ENCODE measurements around the gene SH3PXD2B.

The SH3PXD2B gene

DNA sequence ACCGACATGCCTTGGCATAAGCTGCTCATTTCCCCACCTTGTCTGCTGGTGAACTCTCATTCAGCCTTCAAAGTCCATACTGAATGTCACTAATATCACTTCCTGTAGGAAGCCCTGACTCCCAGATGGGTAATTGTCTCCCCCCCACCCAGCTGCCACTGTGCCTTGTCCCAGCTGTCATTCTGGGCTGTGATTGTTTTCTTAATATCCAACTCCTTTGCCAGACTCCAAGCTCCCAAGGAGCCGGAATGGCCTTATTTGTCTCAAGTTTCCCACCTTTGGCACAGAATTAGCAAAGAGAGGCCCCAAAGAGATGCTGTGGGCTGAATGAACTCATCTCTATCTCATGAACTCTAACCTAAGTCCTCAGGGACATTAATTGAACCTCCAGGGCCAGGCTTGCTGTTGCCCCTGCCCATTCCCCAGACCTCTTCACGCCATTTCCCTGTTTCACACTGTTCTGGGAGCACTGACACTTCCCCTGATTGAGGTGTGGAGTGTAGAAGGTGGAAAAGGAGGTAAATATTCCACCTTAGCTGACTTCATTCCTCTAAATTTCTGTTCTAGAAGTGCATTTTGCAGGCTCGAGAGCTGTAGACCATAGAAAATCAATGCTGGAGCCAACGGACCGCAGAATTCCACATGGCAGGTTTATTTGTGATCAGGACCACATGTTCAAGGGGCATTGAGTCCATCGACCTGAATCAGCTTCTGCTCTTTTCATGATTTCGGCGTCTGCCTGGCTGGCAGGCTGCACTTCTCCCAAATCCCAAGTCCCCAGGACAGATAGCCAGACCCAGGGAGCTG, 4.9 kb upstream of the SH3PXD2B start:
- H3K36me3 Mint-ChIP-seq (ENCODE audit: insufficient read depth): no peaks in the 10 kb centered on the region
- peaks cover 7% of the 10 kb centered on the region for H3K4me1 Mint-ChIP-seq
- no peak overlapping the region for H3K27ac Mint-ChIP-seq (ENCODE audit: low read depth)
- no peaks in the 10 kb centered on the region for H3K9me3 Mint-ChIP-seq
- H3K27me3 Mint-ChIP-seq: peaks cover 70% of the 10 kb centered on the region
- DNase-seq (ENCODE audit: low spot score in 2 of 2) (no peak), ATAC-seq (replicated peaks; ENCODE audit: extremely low read depth, poor library complexity, severe bottlenecking) (no peak)
- H3K4me3 Mint-ChIP-seq: no peak overlapping the region

DNA sequence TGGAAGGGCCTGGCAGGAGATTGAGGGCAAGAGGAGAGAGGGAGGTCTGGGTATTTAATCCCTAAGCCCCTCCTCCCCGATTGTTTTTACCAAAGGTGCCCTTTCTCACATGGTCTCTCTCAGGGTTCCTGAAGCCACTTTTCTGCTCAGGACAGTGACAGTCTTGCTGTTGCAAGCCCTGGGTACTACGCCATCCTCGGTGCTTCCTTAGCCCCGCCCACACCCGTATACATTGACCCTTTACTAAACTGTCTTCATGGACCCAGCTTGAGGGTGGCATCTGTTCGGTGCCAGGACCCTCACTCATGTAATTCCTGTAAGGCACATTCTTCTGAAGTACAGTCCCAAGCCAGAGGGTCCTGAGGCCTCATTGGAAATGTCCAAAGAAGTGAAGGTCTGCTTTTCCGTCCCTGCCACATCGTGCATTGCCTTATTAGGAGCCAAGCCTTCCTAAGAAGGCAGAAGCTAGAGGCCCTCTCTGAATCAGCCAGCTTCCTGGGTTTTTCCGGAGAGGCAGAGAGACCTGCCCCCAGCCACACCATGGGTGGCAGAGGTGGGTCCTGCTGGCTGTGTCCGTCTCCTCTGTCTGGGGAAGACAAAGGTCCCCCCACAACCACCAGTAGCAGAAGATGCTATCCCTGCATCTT, 1.9 kb upstream of the SH3PXD2B start:
- H3K4me1 Mint-ChIP-seq: peaks cover 7% of the 10 kb centered on the region
- no peak for DNase-seq (ENCODE audit: low spot score in 2 of 2)
- ATAC-seq (replicated peaks; ENCODE audit: extremely low read depth, poor library complexity, severe bottlenecking): no peak
- no peak overlapping the region for H3K27ac Mint-ChIP-seq (ENCODE audit: low read depth)
- H3K9me3 Mint-ChIP-seq: no peaks in the 10 kb centered on the region
- peaks cover 84% of the 10 kb centered on the region for H3K27me3 Mint-ChIP-seq
- peak overlapping the region; percentile 88 for H3K4me3 Mint-ChIP-seq
- H3K36me3 Mint-ChIP-seq (ENCODE audit: insufficient read depth): peaks cover 2% of the 10 kb centered on the region

DNA sequence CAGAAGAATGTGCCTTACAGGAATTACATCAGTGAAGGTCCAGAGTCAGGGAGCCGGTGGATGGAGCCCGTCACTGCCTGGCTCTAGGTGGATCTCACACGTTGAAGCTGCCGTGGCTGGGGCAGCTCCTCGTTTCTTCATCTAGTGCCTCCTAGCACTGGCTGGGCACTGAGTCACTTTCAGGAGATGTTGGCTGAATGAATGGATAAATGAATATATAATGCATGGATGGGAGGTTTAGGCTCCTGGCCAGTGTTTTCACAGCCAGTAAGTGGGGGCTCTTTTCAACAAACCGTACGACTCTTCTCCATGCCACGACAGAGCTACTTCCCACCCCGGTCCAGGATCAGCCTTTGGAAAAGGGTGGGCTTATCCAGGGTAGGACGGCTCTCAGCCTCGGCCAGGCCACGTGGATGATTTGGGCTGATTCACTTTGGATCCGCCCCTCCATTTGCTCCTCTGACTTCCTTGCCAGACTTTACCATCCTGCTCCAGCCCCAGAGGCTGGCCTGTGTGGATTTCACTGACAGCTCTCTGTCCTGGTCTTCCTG, 1.3 kb upstream of the SH3PXD2B start:
- Mint-ChIP-seq H3K4me1 (peaks cover 7% of the 10 kb centered on the region), H3K9me3 (no peaks in the 10 kb centered on the region), H3K27ac (ENCODE audit: low read depth) (no peak overlapping the region), H3K27me3 (peaks cover 85% of the 10 kb centered on the region), H3K36me3 (ENCODE audit: insufficient read depth) (peaks cover 2% of the 10 kb centered on the region), H3K4me3 (peak overlapping the region; percentile 88)
- DNase-seq (ENCODE audit: low spot score in 2 of 2): no peak
- no peak for ATAC-seq (replicated peaks; ENCODE audit: extremely low read depth, poor library complexity, severe bottlenecking)

DNA sequence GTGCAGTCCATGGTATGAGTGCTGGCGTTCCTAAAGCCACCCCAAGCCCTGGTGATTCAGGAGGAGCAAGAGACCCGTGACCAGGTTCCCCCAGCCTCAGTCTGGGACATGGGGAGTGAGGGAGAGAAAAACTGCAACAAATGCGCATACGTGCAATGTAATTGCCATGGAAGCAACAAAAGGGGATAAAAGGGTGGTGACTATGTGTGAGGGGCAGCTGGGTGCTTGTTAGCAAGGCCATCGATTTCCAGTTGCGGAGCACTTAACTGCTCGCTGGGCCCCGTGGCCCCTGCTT, 709 bp upstream of the SH3PXD2B start:
- Mint-ChIP-seq H3K27ac (ENCODE audit: low read depth) (no peak overlapping the region), H3K4me1 (peaks cover 7% of the 10 kb centered on the region), H3K36me3 (ENCODE audit: insufficient read depth) (peaks cover 2% of the 10 kb centered on the region), H3K4me3 (peak overlapping the region; percentile 88), H3K9me3 (no peaks in the 10 kb centered on the region), H3K27me3 (peaks cover 83% of the 10 kb centered on the region)
- no peak for DNase-seq (ENCODE audit: low spot score in 2 of 2)
- no peak for ATAC-seq (replicated peaks; ENCODE audit: extremely low read depth, poor library complexity, severe bottlenecking)

DNA sequence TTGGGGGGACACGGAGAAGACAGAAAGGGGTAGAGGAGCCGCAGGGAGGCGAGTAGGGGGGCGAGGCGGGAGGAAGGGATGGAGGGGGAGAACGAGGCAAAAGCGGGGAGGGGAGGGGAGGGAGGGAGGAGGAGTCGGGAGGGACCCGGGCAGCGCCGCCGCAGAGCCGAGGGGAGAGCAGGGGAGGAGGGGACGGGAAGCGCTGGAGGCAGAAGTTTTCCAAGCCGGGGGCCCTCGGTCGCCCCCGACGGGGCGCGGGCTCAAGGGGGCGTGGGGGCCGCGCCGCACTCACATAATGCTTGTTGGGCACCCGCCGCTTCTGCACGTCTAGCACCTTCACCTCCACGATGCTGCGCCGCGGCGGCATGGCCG, 353 bp downstream of the SH3PXD2B start:
- peak; percentile 57 for ATAC-seq (replicated peaks; ENCODE audit: extremely low read depth, poor library complexity, severe bottlenecking)
- H3K27ac Mint-ChIP-seq (ENCODE audit: low read depth): no peak overlapping the region
- peaks cover 2% of the 10 kb centered on the region for H3K36me3 Mint-ChIP-seq (ENCODE audit: insufficient read depth)
- no peaks in the 10 kb centered on the region for H3K9me3 Mint-ChIP-seq
- H3K4me3 Mint-ChIP-seq: peak overlapping the region; percentile 62
- H3K4me1 Mint-ChIP-seq: peaks cover 7% of the 10 kb centered on the region
- DNase-seq (ENCODE audit: low spot score in 2 of 2): no peak
- peaks cover 83% of the 10 kb centered on the region for H3K27me3 Mint-ChIP-seq

DNA sequence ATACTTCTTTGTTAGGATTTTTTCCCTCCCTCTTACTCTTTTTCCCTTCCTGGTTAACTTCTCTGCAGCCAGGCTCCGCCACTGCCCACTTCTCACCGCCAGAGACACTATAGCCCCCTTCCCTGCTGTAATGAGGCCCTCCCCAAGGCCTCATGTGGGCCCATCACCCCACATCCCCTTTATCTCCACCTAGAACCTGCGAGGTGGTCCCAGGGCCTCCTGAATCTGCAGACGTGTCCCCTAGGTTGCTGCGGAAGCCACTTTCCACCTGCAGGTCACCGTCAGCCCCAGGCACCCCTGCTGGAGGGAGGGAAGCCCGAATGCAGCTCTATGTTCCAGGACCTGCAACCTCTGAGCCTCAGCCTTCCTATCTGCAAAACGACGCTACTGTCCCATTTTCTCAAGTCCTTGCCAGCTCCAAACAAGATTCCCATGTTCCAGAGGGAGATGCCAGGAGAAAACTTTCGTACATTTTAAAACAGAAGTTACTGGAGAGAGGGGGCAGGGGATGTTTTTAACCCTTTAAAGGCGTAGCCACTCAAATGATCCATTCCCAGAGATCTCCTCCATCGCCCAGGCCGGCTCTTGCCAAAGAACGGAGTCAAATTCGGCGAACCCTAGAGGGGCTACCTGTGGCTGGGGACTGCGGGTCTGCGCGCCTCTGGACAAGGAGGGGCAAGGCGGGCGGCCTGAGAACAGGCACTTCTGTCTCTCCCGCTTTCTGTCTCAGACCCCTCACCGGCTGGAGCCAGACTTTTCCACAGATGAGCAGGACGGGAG, 929 bp downstream of the SH3PXD2B start:
- peak overlapping the region; percentile 62 for H3K4me3 Mint-ChIP-seq

DNA sequence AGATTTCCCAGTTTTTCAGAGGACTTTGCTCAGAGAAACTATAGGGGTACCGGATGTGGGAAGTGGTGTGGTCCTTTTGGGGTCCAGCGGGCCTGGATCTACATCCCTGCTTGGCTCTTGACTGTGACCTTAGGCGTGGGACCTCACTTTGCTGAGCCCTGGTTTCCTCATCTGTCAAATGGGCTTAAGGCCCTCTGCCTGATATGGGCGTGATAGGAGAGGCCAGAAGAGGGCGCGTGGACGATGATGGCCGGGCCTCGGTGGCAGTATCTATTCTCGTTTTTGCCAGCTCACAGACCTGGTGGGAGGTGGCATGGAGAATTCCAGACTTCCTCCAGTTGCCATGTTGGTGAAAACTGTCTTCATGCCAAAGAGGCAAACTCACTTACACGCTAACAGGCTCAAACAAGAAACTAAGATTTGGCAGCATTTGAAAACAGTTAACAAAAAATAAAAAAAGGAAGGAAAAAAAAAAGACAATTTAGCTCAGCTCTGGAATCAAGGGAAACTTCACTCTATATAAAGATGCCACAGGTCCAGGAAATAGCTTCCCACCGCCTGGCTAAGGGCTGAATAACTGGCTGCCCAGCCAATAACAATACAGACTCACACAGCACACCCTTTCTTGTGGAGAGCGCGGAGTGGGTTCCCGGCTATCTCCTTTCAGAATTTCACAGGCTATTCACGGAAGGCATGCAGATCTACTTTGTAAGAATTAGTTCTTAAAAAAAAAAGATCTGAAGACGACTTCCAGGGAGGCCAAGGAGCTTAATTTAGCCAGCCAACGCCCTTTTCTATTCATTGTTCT, 1.7 kb downstream of the SH3PXD2B start:
- ATAC-seq (replicated peaks; ENCODE audit: extremely low read depth, poor library complexity, severe bottlenecking): no peak
- Mint-ChIP-seq H3K27ac (ENCODE audit: low read depth) (no peak overlapping the region), H3K4me3 (peak overlapping the region; percentile 62), H3K27me3 (peaks cover 87% of the 10 kb centered on the region), H3K4me1 (peaks cover 7% of the 10 kb centered on the region), H3K9me3 (no peaks in the 10 kb centered on the region), H3K36me3 (ENCODE audit: insufficient read depth) (peaks cover 2% of the 10 kb centered on the region)
- DNase-seq (ENCODE audit: low spot score in 2 of 2): no peak

More for the DNA sequence above, 929 bp downstream of the SH3PXD2B start:
- DNase-seq (ENCODE audit: low spot score in 2 of 2) (no peak), ATAC-seq (replicated peaks; ENCODE audit: extremely low read depth, poor library complexity, severe bottlenecking) (no peak)
- H3K27ac Mint-ChIP-seq (ENCODE audit: low read depth): no peak overlapping the region
- H3K36me3 Mint-ChIP-seq (ENCODE audit: insufficient read depth): peaks cover 2% of the 10 kb centered on the region
- peaks cover 88% of the 10 kb centered on the region for H3K27me3 Mint-ChIP-seq
- H3K9me3 Mint-ChIP-seq: no peaks in the 10 kb centered on the region
- peaks cover 7% of the 10 kb centered on the region for H3K4me1 Mint-ChIP-seq

DNA sequence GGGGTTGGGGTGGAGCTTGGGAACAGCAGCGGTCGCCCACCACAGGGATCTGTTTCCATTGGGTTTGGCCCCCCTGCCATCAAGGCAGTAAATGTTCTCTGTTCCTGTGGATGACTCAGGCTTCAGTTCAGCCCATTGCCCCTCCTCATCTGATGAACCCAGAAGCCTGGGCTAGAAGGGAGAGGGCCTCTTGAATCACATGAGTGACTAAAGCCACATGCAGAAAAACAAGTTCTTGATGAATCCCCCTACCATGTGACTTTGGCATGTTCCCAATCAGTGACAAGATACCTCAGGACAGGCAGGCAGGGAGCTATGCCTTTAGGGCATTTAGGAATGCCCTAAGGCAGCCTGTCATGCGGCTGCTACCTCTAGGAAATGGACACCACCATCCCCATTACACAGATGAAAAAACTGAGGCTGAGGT, 2.5 kb downstream of the SH3PXD2B start:
- H3K27me3 Mint-ChIP-seq: peaks cover 83% of the 10 kb centered on the region
- no peak for ATAC-seq (replicated peaks; ENCODE audit: extremely low read depth, poor library complexity, severe bottlenecking)
- H3K4me3 Mint-ChIP-seq: no peak overlapping the region

DNA sequence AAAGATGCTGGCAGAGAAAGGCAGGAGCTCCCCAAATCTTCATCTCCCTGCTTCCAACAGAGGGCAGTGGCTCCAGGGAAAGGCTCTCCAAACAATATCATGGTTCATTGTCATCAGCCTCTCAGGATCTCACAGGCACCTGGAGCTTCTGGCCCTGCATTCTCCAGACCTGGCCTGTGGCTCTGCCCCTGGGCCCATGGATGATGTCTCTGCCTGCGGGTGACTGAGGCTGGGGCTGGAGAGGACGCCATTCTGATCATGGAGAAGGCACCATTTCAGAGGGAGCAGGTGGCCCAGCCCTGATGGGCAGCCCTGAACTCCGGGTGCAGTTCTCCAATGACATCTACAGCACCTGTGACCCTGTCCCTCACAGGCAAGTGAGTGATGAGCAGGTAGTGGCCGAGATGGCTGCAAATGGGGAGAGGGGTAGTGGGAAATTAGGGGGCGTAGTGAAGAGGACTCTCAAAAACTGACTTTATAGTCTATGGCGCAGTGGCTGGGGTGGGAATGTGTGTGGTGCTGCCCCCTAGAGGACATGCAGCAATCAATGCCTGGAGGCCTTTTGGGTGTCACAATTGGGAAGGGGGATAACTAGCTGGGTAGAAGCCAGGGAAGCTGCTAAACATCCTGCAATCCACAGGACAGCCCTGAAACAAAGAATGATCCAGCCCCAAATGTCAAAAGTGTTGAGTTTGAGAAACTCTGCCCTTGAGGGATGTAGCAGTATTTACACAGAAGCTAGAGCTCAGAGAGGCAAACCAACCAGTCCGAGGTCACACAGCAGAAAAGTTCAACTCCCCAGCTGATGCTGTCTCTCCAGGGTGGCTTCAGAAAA, 3.2 kb downstream of the SH3PXD2B start:
- H3K36me3 Mint-ChIP-seq (ENCODE audit: insufficient read depth): peaks cover 3% of the 10 kb centered on the region
- no peak for ATAC-seq (replicated peaks; ENCODE audit: extremely low read depth, poor library complexity, severe bottlenecking)
- peaks cover 84% of the 10 kb centered on the region for H3K27me3 Mint-ChIP-seq
- peaks cover 7% of the 10 kb centered on the region for H3K4me1 Mint-ChIP-seq
- H3K4me3 Mint-ChIP-seq: no peak overlapping the region
- H3K9me3 Mint-ChIP-seq: no peaks in the 10 kb centered on the region
- no peak overlapping the region for H3K27ac Mint-ChIP-seq (ENCODE audit: low read depth)
- DNase-seq (ENCODE audit: low spot score in 2 of 2): no peak

More for the DNA sequence above, 2.5 kb downstream of the SH3PXD2B start:
- no peak for DNase-seq (ENCODE audit: low spot score in 2 of 2)
- H3K36me3 Mint-ChIP-seq (ENCODE audit: insufficient read depth): peaks cover 2% of the 10 kb centered on the region
- peaks cover 7% of the 10 kb centered on the region for H3K4me1 Mint-ChIP-seq
- no peak overlapping the region for H3K27ac Mint-ChIP-seq (ENCODE audit: low read depth)
- H3K9me3 Mint-ChIP-seq: no peaks in the 10 kb centered on the region

DNA sequence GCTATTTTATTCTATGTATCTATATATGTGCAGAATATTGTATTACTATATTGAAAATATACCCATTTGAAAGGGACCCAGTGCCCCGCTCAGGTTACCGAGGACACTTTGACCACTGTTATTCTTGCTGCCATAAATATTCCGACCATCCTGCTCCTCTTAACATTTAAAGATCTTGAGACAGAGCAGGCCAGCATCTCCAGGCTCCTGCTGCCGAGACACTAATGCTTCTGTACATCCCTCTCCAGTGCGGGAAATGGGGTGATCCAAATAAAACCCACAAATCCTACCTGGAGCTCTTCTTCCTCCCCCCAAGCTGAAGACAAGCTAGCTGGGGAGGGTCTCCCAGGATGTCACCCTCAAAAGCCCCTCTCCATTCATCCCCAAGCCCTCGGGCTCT, 3.9 kb downstream of the SH3PXD2B start:
- H3K36me3 Mint-ChIP-seq (ENCODE audit: insufficient read depth): peaks cover 3% of the 10 kb centered on the region
- H3K9me3 Mint-ChIP-seq: no peaks in the 10 kb centered on the region
- no peak overlapping the region for H3K4me3 Mint-ChIP-seq
- peaks cover 7% of the 10 kb centered on the region for H3K4me1 Mint-ChIP-seq
- no peak for DNase-seq (ENCODE audit: low spot score in 2 of 2)
- ATAC-seq (replicated peaks; ENCODE audit: extremely low read depth, poor library complexity, severe bottlenecking): no peak
- no peak overlapping the region for H3K27ac Mint-ChIP-seq (ENCODE audit: low read depth)
- peaks cover 83% of the 10 kb centered on the region for H3K27me3 Mint-ChIP-seq

DNA sequence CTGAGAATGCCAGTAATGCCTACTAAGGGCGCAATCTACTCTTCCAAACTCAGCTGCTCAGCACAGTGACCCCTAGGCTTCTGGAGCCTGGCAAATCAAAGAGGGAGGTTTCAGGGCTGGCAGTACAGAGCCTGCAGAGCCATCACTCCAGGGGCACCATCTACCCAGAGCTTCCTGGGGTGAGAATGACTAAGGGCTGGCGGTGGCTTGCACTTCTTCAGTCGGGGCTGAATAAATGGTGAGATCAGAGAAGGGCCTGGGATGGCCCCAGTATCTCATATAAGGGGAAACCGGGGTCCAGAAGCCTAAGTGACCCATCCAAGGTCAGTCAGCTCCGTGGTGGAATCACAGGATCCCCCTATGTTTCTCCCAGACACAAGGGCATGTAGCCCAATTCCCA, 5.3 kb downstream of the SH3PXD2B start:
- H3K27me3 Mint-ChIP-seq: peaks cover 85% of the 10 kb centered on the region
- peaks cover 3% of the 10 kb centered on the region for H3K36me3 Mint-ChIP-seq (ENCODE audit: insufficient read depth)
- DNase-seq (ENCODE audit: low spot score in 2 of 2): no peak
- ATAC-seq (replicated peaks; ENCODE audit: extremely low read depth, poor library complexity, severe bottlenecking): no peak
- no peak overlapping the region for H3K4me3 Mint-ChIP-seq
- no peaks in the 10 kb centered on the region for H3K4me1 Mint-ChIP-seq
- H3K27ac Mint-ChIP-seq (ENCODE audit: low read depth): no peak overlapping the region
- H3K9me3 Mint-ChIP-seq: no peaks in the 10 kb centered on the region

All from central memory CD8-positive, alpha-beta T cell (primary cell).